Heart left ventricle (tissue), 13 donors: ENCODE measurements around the gene ANO2.

Source experiments
- POLR2A ChIP-seq, 2 donors: fragments of 450-650 bp; IDR thresholded peaks; one replicate each; pipeline ENCODE4 v1.6.1; 2017; ENCODE audit warnings: antibody characterized with exemption in 2 of 2, mild to moderate bottlenecking in 2 of 2, moderate library complexity in 2 of 2
- TF ChIP-seq, protein P1 (sequence below), 12 donors: fragments of 200-600 bp; sonication (generic) in 4 of 12; IDR thresholded peaks; one replicate each; pipeline versions ENCODE4 v1.5.0 to v1.8.0; 2018 to 2022; ENCODE audit warnings: antibody characterized with exemption in 12 of 12, mild to moderate bottlenecking in 5 of 12
- donor health status: ischemic (EF 13 %, LVEDD 7.1; RV severe dilation, severe dysfunction).
- donor health status: DM: no; HTN: yes; CAD: no.
- donor health status: DM: no; HTN: no; CAD: no.
- donor health status: ischemic (EF 25% LVEDD 6.9; RV normal size, moderate dysfunction).
- donor health status: ischemic (EF 25% LVEDD 5.7; RV mildly dilated, moderate dysfunction).
- donor health status: ischemic (EF 35%, LVEDD 5.7; RV mildly dilated, moderate dysfunction).
- donor health status: nonischemic (EF 11% LVEDD 7.7; RV severe dilation, severe dysfunction).
- donor health status: DM: yes; HTN: yes; CAD: no.
- donor health status: PGD.
- donor health status: ischemic (EF 29% LVEDD 5.4; RV normal size, mild dysfunction).
- donor health status: nonischemic (EF 23%, LVEDD 6.1; RV moderate dilation, normal function).

DNA sequence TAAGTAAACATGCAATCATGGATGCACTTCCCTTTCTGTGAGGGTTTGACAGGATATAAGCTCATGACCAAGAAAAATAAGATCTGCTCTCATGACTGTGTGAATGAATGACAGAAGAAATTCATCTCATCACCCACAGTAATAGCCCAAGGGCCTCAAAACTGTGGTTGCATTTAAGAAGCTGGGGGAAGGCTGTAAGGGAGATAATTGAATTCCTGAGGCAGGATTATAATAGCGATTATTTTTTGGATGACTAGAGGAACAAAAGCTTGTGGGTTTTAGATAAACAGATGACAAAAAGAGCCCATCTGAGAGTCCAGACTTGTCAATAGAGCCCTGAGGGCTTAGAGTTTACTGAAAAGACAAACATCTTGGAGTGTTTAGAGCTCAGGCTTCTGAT lies 352.0 kb downstream of the ANO2 start:
- TF ChIP-seq, protein P1, sequence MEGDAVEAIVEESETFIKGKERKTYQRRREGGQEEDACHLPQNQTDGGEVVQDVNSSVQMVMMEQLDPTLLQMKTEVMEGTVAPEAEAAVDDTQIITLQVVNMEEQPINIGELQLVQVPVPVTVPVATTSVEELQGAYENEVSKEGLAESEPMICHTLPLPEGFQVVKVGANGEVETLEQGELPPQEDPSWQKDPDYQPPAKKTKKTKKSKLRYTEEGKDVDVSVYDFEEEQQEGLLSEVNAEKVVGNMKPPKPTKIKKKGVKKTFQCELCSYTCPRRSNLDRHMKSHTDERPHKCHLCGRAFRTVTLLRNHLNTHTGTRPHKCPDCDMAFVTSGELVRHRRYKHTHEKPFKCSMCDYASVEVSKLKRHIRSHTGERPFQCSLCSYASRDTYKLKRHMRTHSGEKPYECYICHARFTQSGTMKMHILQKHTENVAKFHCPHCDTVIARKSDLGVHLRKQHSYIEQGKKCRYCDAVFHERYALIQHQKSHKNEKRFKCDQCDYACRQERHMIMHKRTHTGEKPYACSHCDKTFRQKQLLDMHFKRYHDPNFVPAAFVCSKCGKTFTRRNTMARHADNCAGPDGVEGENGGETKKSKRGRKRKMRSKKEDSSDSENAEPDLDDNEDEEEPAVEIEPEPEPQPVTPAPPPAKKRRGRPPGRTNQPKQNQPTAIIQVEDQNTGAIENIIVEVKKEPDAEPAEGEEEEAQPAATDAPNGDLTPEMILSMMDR (IDR thresholded peaks at IDR 0.05), result no peak
- no peak for TF ChIP-seq POLR2A (IDR thresholded peaks at IDR 0.05)
